Lung (tissue), 16 donors: Measurements from ENCODE around the gene RABIF. TPM values are rescaled to one million over a fixed set of nuclear protein-coding genes. Genes with fewer than 3 reads are reported as not detected.
"Not testable (repeated sequence)": the region's sequence is repeated elsewhere in the genome, so short reads cannot be mapped to it uniquely, and the experiment has no call there.

Source experiments
- ATAC-seq: fragments of 200-7000 bp; cut with Tn5 transposase; one replicate; pipeline ENCODE4 v1.9.1; 2020; ENCODE audit warnings: moderate number of reproducible peaks; ENCODE audit not compliant: insufficient read depth, low FRiP score
- DNase-seq, 3 donors: peaks; one replicate each; pipeline ENCODE4 v3.0.0-alpha.2; 2013 to 2017
- H3K27ac ChIP-seq, 2 donors: one replicate each; pipeline ENCODE4 v1.5.1; 2013; ENCODE audit warnings: mild to moderate bottlenecking in 2 of 2, moderate library complexity in 2 of 2, control low read depth in 1 of 2, inconsistent platforms in 1 of 2, low read depth in 1 of 2, low read length in 1 of 2
- H3K27me3 ChIP-seq, 3 donors: one replicate each; pipeline ENCODE4 v1.5.1; 2013; ENCODE audit warnings: low read length in 2 of 3; ENCODE audit not compliant: control insufficient read depth in 3 of 3, insufficient read depth in 3 of 3
- H3K36me3 ChIP-seq, 4 donors: one replicate each; pipeline ENCODE4 v1.5.1; 2013; ENCODE audit warnings: low read length in 4 of 4, mild to moderate bottlenecking in 1 of 4, moderate library complexity in 1 of 4; ENCODE audit not compliant: control insufficient read depth in 4 of 4, insufficient read depth in 4 of 4
- H3K4me1 ChIP-seq, 5 donors: one replicate each; pipeline ENCODE4 v1.5.1; 2013; ENCODE audit warnings: low read length in 5 of 5, mild to moderate bottlenecking in 2 of 5, moderate library complexity in 1 of 5; ENCODE audit not compliant: control insufficient read depth in 5 of 5, insufficient read depth in 5 of 5
- H3K4me3 ChIP-seq: one replicate; pipeline ENCODE4 v1.5.1; 2013; ENCODE audit warnings: mild to moderate bottlenecking, control low read depth, moderate library complexity
- H3K9ac ChIP-seq, 2 donors: one replicate each; pipeline ENCODE4 v1.5.1; 2013; ENCODE audit warnings: low read length in 2 of 2, control low read depth in 1 of 2; ENCODE audit not compliant: insufficient read depth in 1 of 2
- H3K9me3 ChIP-seq, 4 donors: one replicate each; pipeline ENCODE4 v1.5.1; 2013; ENCODE audit warnings: low read length in 3 of 4, mild to moderate bottlenecking in 1 of 4, moderate library complexity in 1 of 4; ENCODE audit not compliant: control insufficient read depth in 4 of 4, insufficient read depth in 3 of 4
- WGBS, 2 donors: extraction: QIAGEN DNeasy Blood & Tissue Kit; methylation state at CpG; one replicate each; pipeline ENCODE4 v1.1.7; 2013; 5-methylcytosine and 5-hydroxymethylcytosine counted together
- long read RNA-seq, 5 donors: transcript quantifications; one replicate each; lab custom pipeline, GENCODE V29; 2026
- polyA plus RNA-seq, 2 donors: library from polyadenylated mRNA; stranded (reverse); fragments of 200-250 nt; gene quantifications; one replicate each; pipeline ENCODE4 v1.2.1, GENCODE V29; 2013
- total RNA-seq, 2 donors: library from RNA; depleted of rRNA in 1 of 2; stranded (reverse); fragments of >200 nt in 1 of 2; gene quantifications; one replicate each; pipeline ENCODE4 v1.2.1, GENCODE V29; 2014 to 2021
- TF ChIP-seq, protein P1 (sequence below): IDR thresholded peaks from 2 replicates; pipeline ENCODE4 v1.5.1; 2012; ENCODE audit warnings: mild to moderate bottlenecking; ENCODE audit errors: control extremely low read depth, extremely low read depth
- donor health status: control.
- donor health status: control.
- donor health status: Bipolar disorder and iron deficiency.
- donor health status: healthy.
- donor health status: DM: yes; HTN: yes; CAD: no.

Gene RABIF
- 10 to 100 TPM in 1 of 2 donors, 1 to 10 TPM in 1; 6.2 to 10.3 TPM for total RNA-seq
- polyA plus RNA-seq, result 1 to 10 TPM; 7.6 to 8.8 TPM
- long read RNA-seq, donor 1, transcript RABIF-201 (2 exons, 2,430 nt), result major isoform, 9 of 9 reads
- long read RNA-seq, donor 1, partial matches to known transcripts, result 0 of 9 reads
- long read RNA-seq, donor 1, other reads (novel, unspliced or antisense), result 0 of 9 reads
- long read RNA-seq, donor 2, transcript RABIF-201 (2 exons, 2,430 nt), result major isoform, 5 of 5 reads
- long read RNA-seq, donor 2, partial matches to known transcripts, result 0 of 5 reads
- long read RNA-seq, donor 2, other reads (novel, unspliced or antisense), result 0 of 5 reads
- long read RNA-seq, donor 3, partial matches to known transcripts, result 0 of 3 reads
- long read RNA-seq, donor 3, other reads (novel, unspliced or antisense), result 0 of 3 reads
- long read RNA-seq, donor 4, transcript RABIF-201 (2 exons, 2,430 nt), result major isoform, 6 of 6 reads
- long read RNA-seq, donor 4, partial matches to known transcripts, result 0 of 6 reads
- long read RNA-seq, donor 4, other reads (novel, unspliced or antisense), result 0 of 6 reads
- long read RNA-seq, donor 5, transcript RABIF-201 (2 exons, 2,430 nt), result major isoform, 9 of 9 reads
- long read RNA-seq, donor 5, partial matches to known transcripts, result 0 of 9 reads
- long read RNA-seq, donor 5, other reads (novel, unspliced or antisense), result 0 of 9 reads

- DNase-seq, result peak; percentile 96 to 98 (median 97)
- H3K27me3 ChIP-seq, result no peaks in the 10 kb centered on the region
- ATAC-seq, result peak; percentile 95
- 0 to 1% methylated on average over 81 to 84 of the region's 84 CpGs for WGBS, 2 donors
- TF ChIP-seq, protein P1, sequence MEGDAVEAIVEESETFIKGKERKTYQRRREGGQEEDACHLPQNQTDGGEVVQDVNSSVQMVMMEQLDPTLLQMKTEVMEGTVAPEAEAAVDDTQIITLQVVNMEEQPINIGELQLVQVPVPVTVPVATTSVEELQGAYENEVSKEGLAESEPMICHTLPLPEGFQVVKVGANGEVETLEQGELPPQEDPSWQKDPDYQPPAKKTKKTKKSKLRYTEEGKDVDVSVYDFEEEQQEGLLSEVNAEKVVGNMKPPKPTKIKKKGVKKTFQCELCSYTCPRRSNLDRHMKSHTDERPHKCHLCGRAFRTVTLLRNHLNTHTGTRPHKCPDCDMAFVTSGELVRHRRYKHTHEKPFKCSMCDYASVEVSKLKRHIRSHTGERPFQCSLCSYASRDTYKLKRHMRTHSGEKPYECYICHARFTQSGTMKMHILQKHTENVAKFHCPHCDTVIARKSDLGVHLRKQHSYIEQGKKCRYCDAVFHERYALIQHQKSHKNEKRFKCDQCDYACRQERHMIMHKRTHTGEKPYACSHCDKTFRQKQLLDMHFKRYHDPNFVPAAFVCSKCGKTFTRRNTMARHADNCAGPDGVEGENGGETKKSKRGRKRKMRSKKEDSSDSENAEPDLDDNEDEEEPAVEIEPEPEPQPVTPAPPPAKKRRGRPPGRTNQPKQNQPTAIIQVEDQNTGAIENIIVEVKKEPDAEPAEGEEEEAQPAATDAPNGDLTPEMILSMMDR, result no peak
- peak within 1 kb of the TSS in 1 of 2 donors; percentile 71 for H3K9ac ChIP-seq
- peaks cover 12 to 16% (median 13%) of the 10 kb centered on the region in 4 donors for H3K36me3 ChIP-seq
- no peaks in the 10 kb centered on the region for H3K9me3 ChIP-seq
- peaks cover 0 to 10% (median 0%) of the 10 kb centered on the region in 5 donors for H3K4me1 ChIP-seq
- H3K27ac ChIP-seq, result peak within 1 kb of the TSS; percentile 91 to 99
- peak within 1 kb of the TSS; percentile 79 for H3K4me3 ChIP-seq
Observed at GRCh38 chr1:202888531-202889360, at the start of gene RABIF. TSS of gene RABIF (minus strand) at chr1:202889149. CDS start at chr1:202889098, 51 bp downstream.

DNA sequence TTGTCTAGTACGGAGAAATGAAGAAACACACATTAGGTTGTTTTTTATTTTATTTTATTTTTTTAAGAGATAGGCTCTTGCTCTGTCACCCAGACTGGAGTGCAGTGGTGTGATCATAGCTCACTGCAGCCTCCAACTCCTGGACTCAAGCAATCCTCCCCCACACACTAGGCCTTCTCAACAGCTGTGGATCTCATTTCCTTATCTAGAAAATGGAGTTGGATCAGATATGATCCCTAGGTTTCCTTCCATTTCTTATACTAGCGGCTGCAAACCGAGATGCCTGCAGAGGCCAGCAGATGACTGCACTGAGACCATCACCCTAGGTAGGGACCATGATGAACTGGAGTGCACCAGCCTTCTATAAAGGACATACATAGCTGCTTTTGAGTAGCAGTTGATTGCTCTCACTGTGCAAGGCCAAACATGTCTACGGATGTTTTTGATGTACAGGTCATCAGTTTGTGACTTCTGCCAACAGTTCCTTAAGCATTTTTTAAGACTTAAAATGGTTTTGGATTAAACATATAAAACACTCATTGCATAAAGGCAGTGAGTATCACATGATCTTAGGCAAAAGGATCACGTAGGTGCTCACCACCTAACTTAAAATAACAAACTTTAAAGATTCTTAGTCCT is 49.5 kb upstream of the RABIF start:
- H3K36me3 ChIP-seq, result peaks cover 15 to 21% (median 19%) of the 10 kb centered on the region in 4 donors
- H3K9ac ChIP-seq, result no peak overlapping the region
- TF ChIP-seq, protein P1, result no peak
- no peaks in the 10 kb centered on the region for H3K9me3 ChIP-seq
- 82 to 87% methylated on average over 5 of the region's 5 CpGs for WGBS, 2 donors
- H3K27ac ChIP-seq, result no peak overlapping the region
- DNase-seq (no peak), ATAC-seq (no peak)
- H3K4me1 ChIP-seq, result no peaks in the 10 kb centered on the region
- no peak overlapping the region for H3K4me3 ChIP-seq
- H3K27me3 ChIP-seq, result no peaks in the 10 kb centered on the region

DNA sequence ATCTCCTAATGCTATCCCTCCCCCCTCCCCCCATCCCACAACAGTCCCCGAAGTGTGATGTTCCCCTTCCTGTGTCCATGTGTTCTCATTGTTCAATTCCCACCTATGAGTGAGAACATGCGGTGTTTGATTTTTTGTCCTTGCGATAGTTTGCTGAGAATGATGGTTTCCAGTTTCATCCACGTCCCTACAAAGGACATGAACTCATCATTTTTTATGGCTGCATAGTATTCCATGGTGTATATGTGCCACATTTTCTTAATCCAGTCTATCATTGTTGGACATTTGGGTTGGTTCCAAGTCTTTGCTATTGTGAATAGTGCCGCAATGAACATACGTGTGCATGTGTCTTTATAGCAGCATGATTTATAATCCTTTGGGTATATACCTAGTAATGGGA is 47.5 kb upstream of the RABIF start:
- not testable (repeated sequence) for ATAC-seq, H3K27ac ChIP-seq, H3K4me3 ChIP-seq, H3K27me3 ChIP-seq, DNase-seq, H3K4me1 ChIP-seq, H3K9ac ChIP-seq, H3K36me3 ChIP-seq, H3K9me3 ChIP-seq
- 100% methylated on average over 1 of the region's 6 CpGs; no CpG with 5 or more reads in 1 of the 2 donors for WGBS, 2 donors
